Subcutaneous adipose tissue (tissue), 4 donors: ENCODE data around the gene TLK1. TPM values are rescaled to one million over a fixed set of nuclear protein-coding genes. Genes with fewer than 3 reads are reported as not detected.

Source experiments
- CTCF ChIP-seq: fragments of 450-650 bp; IDR thresholded peaks from one replicate; pipeline ENCODE4 v1.5.1; 2016; ENCODE audit warnings: low read depth, mild to moderate bottlenecking, control low read depth, antibody characterized with exemption, moderate library complexity
- total RNA-seq, 4 donors: library from RNA; depleted of rRNA; stranded (reverse); fragments of >200 nt; gene quantifications; one replicate each; pipeline ENCODE4 v1.1.0, GENCODE V29; 2016

Gene TLK1
- total RNA-seq, 4 donors from 2014 or later = 30.6 to 37.5 (median 34.4) TPM

GRCh38 chr2:171089489-171089888 lies 71.2 kb downstream of the TLK1 start:
- no peak for TF ChIP-seq CTCF

- no peak for TF ChIP-seq CTCF
Measured at GRCh38 chr2:171088057-171088834, 72.4 kb downstream of the TLK1 start.

GRCh38 chr2:171087547-171087946 lies 73.1 kb downstream of the TLK1 start:
- no peak for TF ChIP-seq CTCF

GRCh38 chr2:171086352-171087290 lies 74.1 kb downstream of the TLK1 start:
- no peak for TF ChIP-seq CTCF

- no peak for TF ChIP-seq CTCF
Measured at GRCh38 chr2:171084128-171084527, 76.6 kb downstream of the TLK1 start.

- no peak for TF ChIP-seq CTCF
Measured at GRCh38 chr2:171083451-171083850, 77.2 kb downstream of the TLK1 start.

GRCh38 chr2:171081649-171082111 lies 79.0 kb downstream of the TLK1 start:
- no peak for TF ChIP-seq CTCF
